ENCODE measurements around the gene PCMT1.

PCMT1 gene

DNA sequence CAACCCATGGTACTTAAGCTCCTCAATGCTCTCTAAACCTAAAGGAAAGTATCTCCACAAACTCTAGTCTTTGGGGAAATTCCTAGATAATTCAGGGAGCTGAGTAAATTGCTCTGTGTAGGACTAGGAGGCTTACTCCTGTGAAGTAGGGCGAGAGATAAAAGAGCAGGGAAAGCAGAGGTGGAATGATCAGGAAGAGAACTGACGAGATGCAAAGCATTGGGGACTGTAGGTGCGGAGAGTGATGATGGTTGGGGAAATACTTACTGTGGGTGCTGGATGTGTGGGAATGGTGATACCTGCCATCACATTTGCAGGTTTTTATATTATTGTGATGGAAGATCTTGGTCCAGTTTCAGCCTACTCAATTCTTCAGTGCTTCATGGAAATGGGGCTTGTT lies 30.0 kb upstream of the PCMT1 start:
- no peaks in the 10 kb centered on the region for H3K9me3 ChIP-seq (ENCODE audit: insufficient read depth, low read length)
- no peaks in the 10 kb centered on the region for H3K4me1 ChIP-seq (ENCODE audit: insufficient read depth, insufficient read length)
- DNase-seq (ENCODE audit: low read depth, low spot score), result no peak
- H3K9ac ChIP-seq (ENCODE audit: insufficient read length, low read depth), result no peak overlapping the region
- no peak for TF ChIP-seq SUZ12 (IDR thresholded peaks at IDR 0.05; ENCODE audit: extremely low read depth, insufficient read depth, insufficient read length)
- TF ChIP-seq ZNF274 (IDR thresholded peaks at IDR 0.05; ENCODE audit: low read depth, low read length), result no peak
- TF ChIP-seq YY1 (IDR thresholded peaks at IDR 0.05; ENCODE audit: insufficient read depth, insufficient read length), result no peak
- no peak overlapping the region for H3K4me3 ChIP-seq (ENCODE audit: insufficient read length, low read depth)
- no peaks in the 10 kb centered on the region for H3K27me3 ChIP-seq (ENCODE audit: insufficient read depth, insufficient read length)
- peaks cover 25% of the 10 kb centered on the region for H3K36me3 ChIP-seq (ENCODE audit: insufficient read depth, insufficient read length, low read length)

- no peak for TF ChIP-seq YY1 (IDR thresholded peaks at IDR 0.05; ENCODE audit: insufficient read depth, insufficient read length)
- no peak for TF ChIP-seq ZNF274 (IDR thresholded peaks at IDR 0.05; ENCODE audit: low read depth, low read length)
- TF ChIP-seq SUZ12 (IDR thresholded peaks at IDR 0.05; ENCODE audit: extremely low read depth, insufficient read depth, insufficient read length), result no peak
- H3K36me3 ChIP-seq (ENCODE audit: insufficient read depth, insufficient read length, low read length), result peaks cover 36% of the 10 kb centered on the region
- H3K9ac ChIP-seq (ENCODE audit: insufficient read length, low read depth), result no peak overlapping the region
Observed at GRCh38 chr6:149723262-149723661, 26.3 kb upstream of the PCMT1 start.

DNA sequence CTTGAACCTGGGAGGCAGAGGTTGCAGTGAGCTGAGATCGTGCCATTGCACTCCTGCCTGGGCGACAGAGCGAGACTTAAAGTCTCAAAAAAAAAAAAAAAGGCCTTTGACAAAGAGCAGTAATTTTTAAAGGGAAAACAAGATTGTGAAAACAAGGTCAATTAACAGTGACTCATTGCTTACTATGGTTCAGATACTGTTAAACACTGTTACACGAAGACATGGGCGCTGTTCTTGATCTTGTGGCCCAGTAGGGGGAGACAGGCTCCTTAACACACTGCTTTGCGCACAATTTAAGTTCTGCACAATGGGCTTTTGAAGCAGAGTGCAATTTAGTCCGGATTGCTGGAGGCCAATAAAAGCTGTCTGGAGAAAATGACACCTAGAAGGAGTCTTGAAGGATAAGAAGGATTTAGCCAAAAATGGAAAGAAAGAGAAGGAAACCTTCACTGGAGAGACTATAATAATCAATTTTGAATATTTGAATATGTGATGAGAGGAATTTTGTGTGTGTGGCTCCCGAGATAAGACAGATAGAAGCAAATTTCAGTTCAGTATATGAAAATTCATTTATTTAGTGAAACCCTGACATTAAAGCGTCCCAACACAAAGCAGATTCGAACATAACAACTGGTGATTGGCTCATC lies 25.6 kb upstream of the PCMT1 start:
- no peak for DNase-seq (ENCODE audit: low read depth, low spot score)
- Histone ChIP-seq H3K27me3 (ENCODE audit: insufficient read depth, insufficient read length) (no peaks in the 10 kb centered on the region), H3K36me3 (ENCODE audit: insufficient read depth, insufficient read length, low read length) (peaks cover 41% of the 10 kb centered on the region), H3K4me3 (ENCODE audit: insufficient read length, low read depth) (no peak overlapping the region), H3K9ac (ENCODE audit: insufficient read length, low read depth) (no peak overlapping the region), H3K4me1 (ENCODE audit: insufficient read depth, insufficient read length) (no peaks in the 10 kb centered on the region), H3K9me3 (ENCODE audit: insufficient read depth, low read length) (no peaks in the 10 kb centered on the region)
- TF ChIP-seq YY1 (IDR thresholded peaks at IDR 0.05; ENCODE audit: insufficient read depth, insufficient read length) (no peak), SUZ12 (IDR thresholded peaks at IDR 0.05; ENCODE audit: extremely low read depth, insufficient read depth, insufficient read length) (no peak), ZNF274 (IDR thresholded peaks at IDR 0.05; ENCODE audit: low read depth, low read length) (no peak)

More at GRCh38 chr6:149723262-149723661, 26.3 kb upstream of the PCMT1 start:
- DNase-seq (ENCODE audit: low read depth, low spot score), result no peak
- Histone ChIP-seq H3K9me3 (ENCODE audit: insufficient read depth, low read length) (no peaks in the 10 kb centered on the region), H3K4me3 (ENCODE audit: insufficient read length, low read depth) (no peak overlapping the region), H3K27me3 (ENCODE audit: insufficient read depth, insufficient read length) (no peaks in the 10 kb centered on the region), H3K4me1 (ENCODE audit: insufficient read depth, insufficient read length) (no peaks in the 10 kb centered on the region)

GRCh38 chr6:149725785-149726184 lies 23.8 kb upstream of the PCMT1 start:
- Histone ChIP-seq H3K36me3 (ENCODE audit: insufficient read depth, insufficient read length, low read length) (peaks cover 53% of the 10 kb centered on the region), H3K9me3 (ENCODE audit: insufficient read depth, low read length) (no peaks in the 10 kb centered on the region), H3K4me3 (ENCODE audit: insufficient read length, low read depth) (no peak overlapping the region), H3K27me3 (ENCODE audit: insufficient read depth, insufficient read length) (no peaks in the 10 kb centered on the region), H3K9ac (ENCODE audit: insufficient read length, low read depth) (no peak overlapping the region), H3K4me1 (ENCODE audit: insufficient read depth, insufficient read length) (no peaks in the 10 kb centered on the region)
- TF ChIP-seq ZNF274 (IDR thresholded peaks at IDR 0.05; ENCODE audit: low read depth, low read length) (no peak), YY1 (IDR thresholded peaks at IDR 0.05; ENCODE audit: insufficient read depth, insufficient read length) (no peak), SUZ12 (IDR thresholded peaks at IDR 0.05; ENCODE audit: extremely low read depth, insufficient read depth, insufficient read length) (no peak)
- DNase-seq (ENCODE audit: low read depth, low spot score), result no peak

GRCh38 chr6:149727793-149728498 lies 21.6 kb upstream of the PCMT1 start:
- Histone ChIP-seq H3K9me3 (ENCODE audit: insufficient read depth, low read length) (no peaks in the 10 kb centered on the region), H3K4me1 (ENCODE audit: insufficient read depth, insufficient read length) (no peaks in the 10 kb centered on the region), H3K27me3 (ENCODE audit: insufficient read depth, insufficient read length) (no peaks in the 10 kb centered on the region), H3K36me3 (ENCODE audit: insufficient read depth, insufficient read length, low read length) (peaks cover 57% of the 10 kb centered on the region), H3K4me3 (ENCODE audit: insufficient read length, low read depth) (no peak overlapping the region), H3K9ac (ENCODE audit: insufficient read length, low read depth) (no peak overlapping the region)
- DNase-seq (ENCODE audit: low read depth, low spot score), result no peak
- no peak for TF ChIP-seq ZNF274 (IDR thresholded peaks at IDR 0.05; ENCODE audit: low read depth, low read length)
- no peak for TF ChIP-seq YY1 (IDR thresholded peaks at IDR 0.05; ENCODE audit: insufficient read depth, insufficient read length)
- TF ChIP-seq SUZ12 (IDR thresholded peaks at IDR 0.05; ENCODE audit: extremely low read depth, insufficient read depth, insufficient read length), result no peak

DNA sequence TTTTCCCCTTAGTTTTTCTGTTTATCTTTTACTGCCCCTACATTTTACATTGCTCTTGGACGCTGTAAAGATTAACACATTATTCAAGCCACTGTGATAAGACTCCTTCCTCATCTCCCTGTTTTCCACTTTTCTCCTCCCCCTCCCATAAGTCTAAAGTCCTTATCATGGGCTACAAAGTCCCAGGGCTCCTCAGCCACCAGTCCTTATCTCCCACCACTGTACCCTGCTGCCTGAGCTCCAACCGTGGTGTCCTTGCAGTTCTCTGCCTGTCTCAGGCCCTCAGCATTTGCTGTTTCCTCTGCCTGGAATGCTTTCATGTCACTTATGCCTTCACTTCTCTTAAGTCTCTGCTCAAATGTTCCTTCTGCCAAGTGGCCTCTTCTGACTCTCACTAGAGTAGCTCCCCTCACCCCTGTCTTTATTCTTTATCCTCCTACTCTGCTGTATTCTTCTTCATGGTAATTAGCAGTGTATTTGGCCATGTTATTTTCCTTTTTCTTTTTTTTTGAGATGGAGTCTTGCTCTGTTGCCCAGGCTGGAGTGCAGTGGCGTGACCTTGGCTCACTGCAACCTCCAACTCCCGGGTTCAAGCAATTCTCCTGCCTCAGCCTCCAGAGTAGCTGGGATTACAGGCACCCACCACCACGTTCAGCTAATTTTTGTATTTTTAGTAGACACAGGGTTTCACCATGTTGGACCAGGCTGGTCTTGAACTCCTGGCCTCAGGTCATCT lies 20.9 kb upstream of the PCMT1 start:
- DNase-seq (ENCODE audit: low read depth, low spot score), result no peak
- TF ChIP-seq YY1 (IDR thresholded peaks at IDR 0.05; ENCODE audit: insufficient read depth, insufficient read length), result no peak
- no peak for TF ChIP-seq ZNF274 (IDR thresholded peaks at IDR 0.05; ENCODE audit: low read depth, low read length)
- no peak for TF ChIP-seq SUZ12 (IDR thresholded peaks at IDR 0.05; ENCODE audit: extremely low read depth, insufficient read depth, insufficient read length)
- Histone ChIP-seq H3K4me1 (ENCODE audit: insufficient read depth, insufficient read length) (no peaks in the 10 kb centered on the region), H3K9me3 (ENCODE audit: insufficient read depth, low read length) (no peaks in the 10 kb centered on the region), H3K36me3 (ENCODE audit: insufficient read depth, insufficient read length, low read length) (peaks cover 58% of the 10 kb centered on the region), H3K9ac (ENCODE audit: insufficient read length, low read depth) (no peak overlapping the region), H3K27me3 (ENCODE audit: insufficient read depth, insufficient read length) (no peaks in the 10 kb centered on the region), H3K4me3 (ENCODE audit: insufficient read length, low read depth) (no peak overlapping the region)

DNA sequence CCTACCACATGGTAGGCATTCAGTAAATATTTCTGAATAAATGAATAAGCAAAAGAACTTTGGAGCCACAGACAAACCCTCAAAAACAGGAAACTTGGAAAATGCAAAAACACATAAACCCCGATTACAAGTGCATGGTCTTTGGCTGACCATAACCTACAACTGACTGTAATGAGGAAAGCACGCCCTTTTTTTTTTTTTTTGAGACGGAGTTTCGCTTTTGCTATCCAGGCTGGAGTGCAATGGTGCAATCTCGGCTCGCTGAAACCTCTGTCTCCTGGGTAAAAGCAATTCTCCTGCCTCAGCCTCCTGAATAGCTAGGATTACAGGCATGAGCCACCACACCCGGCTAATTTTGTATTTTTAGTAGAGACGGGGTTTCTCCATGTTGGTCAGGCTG lies 19.7 kb upstream of the PCMT1 start:
- Histone ChIP-seq H3K9ac (ENCODE audit: insufficient read length, low read depth) (no peak overlapping the region), H3K27me3 (ENCODE audit: insufficient read depth, insufficient read length) (no peaks in the 10 kb centered on the region), H3K4me3 (ENCODE audit: insufficient read length, low read depth) (no peak overlapping the region), H3K9me3 (ENCODE audit: insufficient read depth, low read length) (no peaks in the 10 kb centered on the region), H3K4me1 (ENCODE audit: insufficient read depth, insufficient read length) (no peaks in the 10 kb centered on the region), H3K36me3 (ENCODE audit: insufficient read depth, insufficient read length, low read length) (peaks cover 56% of the 10 kb centered on the region)
- no peak for DNase-seq (ENCODE audit: low read depth, low spot score)
- TF ChIP-seq YY1 (IDR thresholded peaks at IDR 0.05; ENCODE audit: insufficient read depth, insufficient read length) (no peak), SUZ12 (IDR thresholded peaks at IDR 0.05; ENCODE audit: extremely low read depth, insufficient read depth, insufficient read length) (no peak), ZNF274 (IDR thresholded peaks at IDR 0.05; ENCODE audit: low read depth, low read length) (no peak)
